Measurements from ENCODE around the gene GPR148. TPM values are rescaled to one million over a fixed set of nuclear protein-coding genes. Genes with fewer than 3 reads are reported as not detected.
"Not testable (repeated sequence)": the region's sequence is repeated elsewhere in the genome, so short reads cannot be mapped to it uniquely, and the experiment has no call there.

GPR148 gene
- total RNA-seq, result not detected

GRCh38 chr2:130728549-130729316, at the start of gene GPR148:
TSS of gene GPR148 (plus strand) at chr2:130729070. CDS start at chr2:130729152, 82 bp downstream.
- H3K4me1 Mint-ChIP-seq (ENCODE audit: low read depth), result peaks cover 7% of the 10 kb centered on the region
- intact Hi-C loops (cut with micrococcal nuclease), result loop anchor here (10.0 kb wide), 1 partner anchor 354 kb away; no protein-coding TSS in a partner anchor
- H3K4me3 Mint-ChIP-seq, result peak within 1 kb of the TSS; percentile 41
- H3K9me3 Mint-ChIP-seq, result no peaks in the 10 kb centered on the region
- H3K27ac Mint-ChIP-seq, result no peak within 1 kb of the TSS
- H3K36me3 Mint-ChIP-seq (ENCODE audit: low read depth), result no peaks in the 10 kb centered on the region
- H3K27me3 Mint-ChIP-seq (ENCODE audit: low read depth), result no peaks in the 10 kb centered on the region
- CTCF ChIA-PET, result interaction anchor here (1.5 to 1.7 kb wide), 2 partner anchors 70 to 145 kb away, joined by 3 to 9 read pairs; no protein-coding TSS in a partner anchor
- DNase-seq, result no peak

- H3K4me1 Mint-ChIP-seq (ENCODE audit: low read depth); H3K36me3 Mint-ChIP-seq (ENCODE audit: low read depth); intact Hi-C loops (cut with micrococcal nuclease); H3K27ac Mint-ChIP-seq; CTCF ChIA-PET; H3K4me3 Mint-ChIP-seq; H3K9me3 Mint-ChIP-seq; DNase-seq; H3K27me3 Mint-ChIP-seq (ENCODE audit: low read depth): not testable (repeated sequence)
These were observed 36.7 kb upstream of the GPR148 start for GRCh38 chr2:130692041-130692770.

- H3K27ac Mint-ChIP-seq; intact Hi-C loops (cut with micrococcal nuclease); CTCF ChIA-PET; H3K4me3 Mint-ChIP-seq; H3K4me1 Mint-ChIP-seq (ENCODE audit: low read depth); H3K9me3 Mint-ChIP-seq; H3K27me3 Mint-ChIP-seq (ENCODE audit: low read depth); H3K36me3 Mint-ChIP-seq (ENCODE audit: low read depth): not testable (repeated sequence)
- peak; percentile 54 for DNase-seq
These were observed 35.4 kb upstream of the GPR148 start for GRCh38 chr2:130693474-130693873.

GRCh38 chr2:130703250-130703649, 25.6 kb upstream of the GPR148 start:
- H3K4me1 Mint-ChIP-seq (ENCODE audit: low read depth); intact Hi-C loops (cut with micrococcal nuclease); H3K27ac Mint-ChIP-seq; H3K36me3 Mint-ChIP-seq (ENCODE audit: low read depth); DNase-seq; CTCF ChIA-PET; H3K4me3 Mint-ChIP-seq; H3K27me3 Mint-ChIP-seq (ENCODE audit: low read depth); H3K9me3 Mint-ChIP-seq: not testable (repeated sequence)

- H3K9me3 Mint-ChIP-seq; H3K4me1 Mint-ChIP-seq (ENCODE audit: low read depth); H3K36me3 Mint-ChIP-seq (ENCODE audit: low read depth); intact Hi-C loops (cut with micrococcal nuclease); H3K4me3 Mint-ChIP-seq; H3K27ac Mint-ChIP-seq; CTCF ChIA-PET; DNase-seq; H3K27me3 Mint-ChIP-seq (ENCODE audit: low read depth): not testable (repeated sequence)
These were observed 14.1 kb upstream of the GPR148 start for GRCh38 chr2:130714795-130715194.

- H3K4me1 Mint-ChIP-seq (ENCODE audit: low read depth), result no peaks in the 10 kb centered on the region
These were observed 8.8 kb upstream of the GPR148 start for GRCh38 chr2:130720036-130720435.

GRCh38 chr2:130720528-130720927, 8.3 kb upstream of the GPR148 start:
- no peak overlapping the region for H3K4me3 Mint-ChIP-seq
- no peaks in the 10 kb centered on the region for H3K9me3 Mint-ChIP-seq
- intact Hi-C loops (cut with micrococcal nuclease), result loop anchor here (10.0 kb wide), 1 partner anchor 346 kb away; no protein-coding TSS in a partner anchor

More at GRCh38 chr2:130720036-130720435, 8.8 kb upstream of the GPR148 start:
- peaks cover 2% of the 10 kb centered on the region for H3K27me3 Mint-ChIP-seq (ENCODE audit: low read depth)
- intact Hi-C loops (cut with micrococcal nuclease), result loop anchor here (10.0 kb wide), 1 partner anchor 345 kb away; no protein-coding TSS in a partner anchor
- H3K36me3 Mint-ChIP-seq (ENCODE audit: low read depth), result no peaks in the 10 kb centered on the region
- CTCF ChIA-PET, result no interaction called here
- H3K27ac Mint-ChIP-seq, result no peak overlapping the region
- DNase-seq, result no peak
- H3K4me3 Mint-ChIP-seq, result no peak overlapping the region
- no peaks in the 10 kb centered on the region for H3K9me3 Mint-ChIP-seq

GRCh38 chr2:130724455-130724854, 4.4 kb upstream of the GPR148 start:
- Mint-ChIP-seq H3K27me3 (ENCODE audit: low read depth) (peaks cover 2% of the 10 kb centered on the region), H3K36me3 (ENCODE audit: low read depth) (no peaks in the 10 kb centered on the region), H3K9me3 (no peaks in the 10 kb centered on the region), H3K4me1 (ENCODE audit: low read depth) (peaks cover 7% of the 10 kb centered on the region), H3K27ac (no peak overlapping the region), H3K4me3 (no peak overlapping the region)
- DNase-seq, result no peak
- intact Hi-C loops (cut with micrococcal nuclease), result loop anchor here (10.0 kb wide), 1 partner anchor 350 kb away; no protein-coding TSS in a partner anchor
- CTCF ChIA-PET, result no interaction called here

More at GRCh38 chr2:130720528-130720927, 8.3 kb upstream of the GPR148 start:
- Mint-ChIP-seq H3K27me3 (ENCODE audit: low read depth) (peaks cover 2% of the 10 kb centered on the region), H3K27ac (no peak overlapping the region), H3K4me1 (ENCODE audit: low read depth) (no peaks in the 10 kb centered on the region), H3K36me3 (ENCODE audit: low read depth) (no peaks in the 10 kb centered on the region)
- CTCF ChIA-PET, result no interaction called here
- no peak for DNase-seq

- Mint-ChIP-seq H3K4me3 (peak overlapping the region; percentile 73), H3K4me1 (ENCODE audit: low read depth) (peaks cover 7% of the 10 kb centered on the region), H3K27ac (peak overlapping the region; percentile 43), H3K36me3 (ENCODE audit: low read depth) (no peaks in the 10 kb centered on the region), H3K27me3 (ENCODE audit: low read depth) (no peaks in the 10 kb centered on the region), H3K9me3 (no peaks in the 10 kb centered on the region)
- intact Hi-C loops (cut with micrococcal nuclease), result loop anchor here (1.0 to 10.0 kb wide), 4 partner anchors 72 to 384 kb away; partner anchors contain the start of gene IMP4
- DNase-seq, result no peak
- CTCF ChIA-PET, result interaction anchor here (1.5 kb wide), 1 partner anchor 147 kb away, joined by 3 read pairs; no protein-coding TSS in a partner anchor
These were observed 2.2 kb upstream of the GPR148 start for GRCh38 chr2:130726614-130727180.

GRCh38 chr2:130727286-130727924, 1.5 kb upstream of the GPR148 start:
- Mint-ChIP-seq H3K27me3 (ENCODE audit: low read depth) (no peaks in the 10 kb centered on the region), H3K4me1 (ENCODE audit: low read depth) (peaks cover 7% of the 10 kb centered on the region), H3K27ac (peak overlapping the region; percentile 43), H3K4me3 (peak overlapping the region; percentile 73), H3K36me3 (ENCODE audit: low read depth) (no peaks in the 10 kb centered on the region), H3K9me3 (no peaks in the 10 kb centered on the region)
- CTCF ChIA-PET, result interaction anchor here (1.5 to 1.7 kb wide), 2 partner anchors 71 to 146 kb away, joined by 3 to 9 read pairs; no protein-coding TSS in a partner anchor
- intact Hi-C loops (cut with micrococcal nuclease), result loop anchor here (1.0 to 10.0 kb wide), 4 partner anchors 71 to 385 kb away; partner anchors contain the start of gene IMP4
- peak; percentile 92 for DNase-seq

- intact Hi-C loops (cut with micrococcal nuclease), result loop anchor here (10.0 kb wide), 1 partner anchor 353 kb away; no protein-coding TSS in a partner anchor
- peaks cover 7% of the 10 kb centered on the region for H3K4me1 Mint-ChIP-seq (ENCODE audit: low read depth)
- DNase-seq, result peak; percentile 43
- no peak overlapping the region for H3K27ac Mint-ChIP-seq
- no peaks in the 10 kb centered on the region for H3K36me3 Mint-ChIP-seq (ENCODE audit: low read depth)
- peak overlapping the region; percentile 41 for H3K4me3 Mint-ChIP-seq
- H3K27me3 Mint-ChIP-seq (ENCODE audit: low read depth), result no peaks in the 10 kb centered on the region
- H3K9me3 Mint-ChIP-seq, result no peaks in the 10 kb centered on the region
- CTCF ChIA-PET, result interaction anchor here (1.5 to 1.7 kb wide), 2 partner anchors 70 to 146 kb away, joined by 3 to 9 read pairs; no protein-coding TSS in a partner anchor
These were observed 839 bp upstream of the GPR148 start for GRCh38 chr2:130728007-130728454.

Data from activated naive CD4-positive, alpha-beta T cell treated with anti-CD3 and anti-CD28 coated beads for 36 hours (primary cell).